GM23338 (cell line): ENCODE measurements around the gene CDKAL1. TPM values are rescaled to one million over a fixed set of nuclear protein-coding genes. Genes with fewer than 3 reads are reported as not detected.

Experiments
- ATAC-seq: fragments of 200-7000 bp; cut with Tn5 transposase; 3 replicates; pipeline ENCODE4 v1.9.1; 2020
- DNase-seq: peaks from one replicate; pipeline ENCODE4 v3.0.0-alpha.2; 2015; ENCODE audit warnings: low spot score
- H2AFZ ChIP-seq: fragments of 200-600 bp; sonication (generic); 2 replicates; pipeline ENCODE4 v1.8.0; 2016; ENCODE audit warnings: antibody characterized with exemption, mild to moderate bottlenecking, moderate library complexity
- H3F3A ChIP-seq: fragments of 200-600 bp; sonication (generic); replicated peaks from 2 replicates; pipeline ENCODE4 v1.8.0; 2017; ENCODE audit warnings: antibody characterized with exemption, mixed run types, low read depth
- H3K27ac ChIP-seq: fragments of 200-600 bp; sonication (generic); 2 replicates; pipeline ENCODE4 v1.6.1; 2016; ENCODE audit warnings: low read depth
- H3K27me3 ChIP-seq: fragments of 200-600 bp; sonication (generic); 2 replicates; pipeline ENCODE4 v1.8.0; 2016; ENCODE audit warnings: mild to moderate bottlenecking, mixed run types, moderate library complexity; ENCODE audit not compliant: insufficient read depth
- H3K36me3 ChIP-seq: fragments of 200-600 bp; sonication (generic); 2 replicates; pipeline ENCODE4 v1.8.0; 2016; ENCODE audit warnings: mild to moderate bottlenecking; ENCODE audit not compliant: insufficient read depth
- H3K4me1 ChIP-seq: fragments of 200-600 bp; sonication (generic); 2 replicates; pipeline ENCODE4 v1.8.0; 2016; ENCODE audit warnings: mild to moderate bottlenecking, moderate library complexity; ENCODE audit not compliant: insufficient read depth
- H3K4me2 ChIP-seq: fragments of 200-600 bp; sonication (generic); 2 replicates; pipeline ENCODE4 v1.7.1; 2017; ENCODE audit warnings: mixed run types
- H3K4me3 ChIP-seq: fragments of 200-600 bp; sonication (generic); 2 replicates; pipeline ENCODE4 v1.6.1; 2016; ENCODE audit warnings: mixed run types
- H3K79me2 ChIP-seq: fragments of 200-600 bp; sonication (generic); replicated peaks from 2 replicates; pipeline ENCODE4 v1.8.0; 2017; ENCODE audit warnings: mild to moderate bottlenecking; ENCODE audit not compliant: insufficient read depth
- H3K9me2 ChIP-seq: fragments of 200-600 bp; sonication (generic); 2 replicates; pipeline ENCODE4 v1.8.0; 2017; ENCODE audit not compliant: insufficient read depth
- H4K20me1 ChIP-seq: fragments of 200-600 bp; sonication (generic); replicated peaks from 2 replicates; pipeline ENCODE4 v1.8.0; 2017; ENCODE audit warnings: mild to moderate bottlenecking; ENCODE audit not compliant: insufficient read depth
- H3K27ac Mint-ChIP-seq: 2 replicates; pipeline ENCODE4 v1.8.0; 2020; ENCODE audit warnings: inconsistent platforms, mild to moderate bottlenecking, moderate library complexity, mixed read lengths
- H3K27me3 Mint-ChIP-seq: 3 replicates; pipeline ENCODE4 v1.8.0; 2022; ENCODE audit warnings: low read depth, mild to moderate bottlenecking, moderate library complexity, mixed read lengths, inconsistent platforms; ENCODE audit not compliant: insufficient read depth, poor library complexity
- H3K36me3 Mint-ChIP-seq: 3 replicates; pipeline ENCODE4 v1.8.0; 2021; ENCODE audit warnings: low read depth, mild to moderate bottlenecking, inconsistent platforms, moderate library complexity, mixed read lengths
- H3K4me1 Mint-ChIP-seq: 3 replicates; pipeline ENCODE4 v1.8.0; 2020; ENCODE audit warnings: mild to moderate bottlenecking, inconsistent platforms, mixed read lengths
- H3K4me3 Mint-ChIP-seq: 3 replicates; pipeline ENCODE4 v1.8.0; 2021; ENCODE audit warnings: moderate library complexity, mild to moderate bottlenecking, inconsistent platforms, mixed read lengths
- H3K9me3 Mint-ChIP-seq: 3 replicates; pipeline ENCODE4 v1.8.0; 2020; ENCODE audit warnings: moderate library complexity, mild to moderate bottlenecking, inconsistent platforms, mixed read lengths
- CREB1 ChIP-seq: fragments of 250-450 bp; sonication (Bioruptor Pico); IDR thresholded peaks from 2 replicates; pipeline ENCODE4 v1.5.0; 2020; ENCODE audit warnings: low read depth, mild to moderate bottlenecking, moderate library complexity
- CTCF ChIP-seq, 2 experiments: fragments of 200-600 bp in 1 of 2; sonication (generic) in 1 of 2; conservative IDR thresholded peaks; 2 replicates each; pipeline versions ENCODE4 v1.5.1 to v1.6.1; 2016 to 2017; ENCODE audit warnings: antibody characterized with exemption in 2 of 2, low read depth in 2 of 2, mild to moderate bottlenecking in 2 of 2, moderate library complexity in 1 of 2
- ETS1 ChIP-seq: IDR thresholded peaks from 2 replicates; pipeline ENCODE4 v1.6.1; 2016; ENCODE audit warnings: antibody characterized with exemption
- EZH2 ChIP-seq: fragments of 200-600 bp; sonication (generic); IDR thresholded peaks from one replicate; pipeline ENCODE4 v1.8.0; 2017; ENCODE audit warnings: antibody characterized with exemption, mild to moderate bottlenecking, low read depth; ENCODE audit not compliant: unreplicated experiment
- EZH2phosphoT487 ChIP-seq: fragments of 200-600 bp; sonication (generic); IDR thresholded peaks from one replicate; pipeline ENCODE4 v1.8.1; 2018; ENCODE audit warnings: antibody characterized with exemption; ENCODE audit not compliant: unreplicated experiment
- JUNB ChIP-seq: IDR thresholded peaks from one replicate; pipeline ENCODE4 v1.6.1; 2016; ENCODE audit warnings: antibody characterized with exemption; ENCODE audit not compliant: unreplicated experiment
- NANOG ChIP-seq: IDR thresholded peaks from 2 replicates; pipeline ENCODE4 v1.6.1; 2016; ENCODE audit warnings: antibody characterized with exemption, borderline replicate concordance
- REST ChIP-seq: IDR thresholded peaks from one replicate; pipeline ENCODE4 v1.6.1; 2018; ENCODE audit warnings: antibody characterized with exemption; ENCODE audit not compliant: unreplicated experiment
- STAT1 ChIP-seq: IDR thresholded peaks from one replicate; pipeline ENCODE4 v1.6.1; 2016; ENCODE audit warnings: antibody characterized with exemption; ENCODE audit not compliant: unreplicated experiment
- ZNF114 ChIP-seq: fragments of 250-450 bp; sonication (Bioruptor Pico); IDR thresholded peaks from 2 replicates; pipeline ENCODE4 v1.5.0; 2020; ENCODE audit warnings: mild to moderate bottlenecking, moderate library complexity
- ZNF331 ChIP-seq: fragments of 250-450 bp; sonication (Bioruptor Pico); IDR thresholded peaks from 2 replicates; pipeline ENCODE4 v1.5.0; 2020; ENCODE audit warnings: low read depth, mild to moderate bottlenecking, moderate library complexity
- polyA plus RNA-seq: library from polyadenylated mRNA; unstranded; fragments of >200 nt; fragmentation: Nextera tagmentation; extraction: Ambion mirVana; gene quantifications from 2 replicates; pipeline ENCODE4 v1.2.1, GENCODE V29; 2016
- total RNA-seq: library from RNA; depleted of rRNA; stranded (reverse); fragments of >200 nt; shearing (Covaris generic); gene quantifications from 2 replicates; pipeline ENCODE4 v1.2.3, GENCODE V29; 2014

The CDKAL1 gene
- total and polyA plus RNA-seq, 2 experiments from 2014 or later, result 17.8 to 35.0 TPM

- H2AFZ ChIP-seq, result no peak overlapping the region
- H3K4me2 ChIP-seq, result no peak overlapping the region
- H4K20me1 ChIP-seq, result no peaks in the 10 kb centered on the region
- no peak overlapping the region for H3K4me3 ChIP-seq
- H3K9me3 Mint-ChIP-seq, result no peaks in the 10 kb centered on the region
- H3K27ac Mint-ChIP-seq, result no peak overlapping the region
- H3K9me2 ChIP-seq, result no peaks in the 10 kb centered on the region
- H3K27me3 ChIP-seq, result no peaks in the 10 kb centered on the region
- H3K4me1 Mint-ChIP-seq, result peaks cover 27% of the 10 kb centered on the region
- no peaks in the 10 kb centered on the region for H3K79me2 ChIP-seq
- no peaks in the 10 kb centered on the region for H3K36me3 Mint-ChIP-seq
- no peaks in the 10 kb centered on the region for H3K36me3 ChIP-seq
- H3K27me3 Mint-ChIP-seq, result peaks cover 3% of the 10 kb centered on the region
- ATAC-seq (no peak), DNase-seq (no peak)
- H3F3A ChIP-seq, result no peaks in the 10 kb centered on the region
- H3K4me1 ChIP-seq, result peaks cover 18% of the 10 kb centered on the region
- H3K27ac ChIP-seq, result no peak overlapping the region
- no peak for TF ChIP-seq ZNF114 (CRISPR knock-in tag)
- no peak overlapping the region for H3K4me3 Mint-ChIP-seq
These were observed 561.2 kb downstream of the CDKAL1 start for GRCh38 chr6:21095462-21095861.

GRCh38 chr6:21098134-21098533 lies 563.9 kb downstream of the CDKAL1 start:
- Histone ChIP-seq H2AFZ (no peak overlapping the region), H3K9me2 (no peaks in the 10 kb centered on the region), H3K79me2 (no peaks in the 10 kb centered on the region), H3K4me2 (0 out of 2 replicates have a peak overlapping the region, but pooled peaks have one; percentile 15), H3K36me3 (no peaks in the 10 kb centered on the region), H3K27me3 (no peaks in the 10 kb centered on the region), H3K4me1 (peaks cover 28% of the 10 kb centered on the region), H3F3A (no peaks in the 10 kb centered on the region), H3K4me3 (no peak overlapping the region), H4K20me1 (no peaks in the 10 kb centered on the region), H3K27ac (no peak overlapping the region)
- no peaks in the 10 kb centered on the region for H3K36me3 Mint-ChIP-seq
- H3K27me3 Mint-ChIP-seq, result peaks cover 3% of the 10 kb centered on the region
- DNase-seq (peak; percentile 53), ATAC-seq (peak; percentile 74)
- no peak overlapping the region for H3K4me3 Mint-ChIP-seq
- peaks cover 35% of the 10 kb centered on the region for H3K4me1 Mint-ChIP-seq
- peak overlapping the region; percentile 61; the same call in 1 of the 2 replicates for H3K27ac Mint-ChIP-seq
- no peaks in the 10 kb centered on the region for H3K9me3 Mint-ChIP-seq
- no peak for TF ChIP-seq EZH2phosphoT487
- TF ChIP-seq EZH2, result no peak
- TF ChIP-seq ETS1, result no peak
- no peak for TF ChIP-seq ZNF114 (CRISPR knock-in tag)
- TF ChIP-seq CTCF (conservative IDR thresholded peaks at IDR 0.05; ENCODE audit: low read depth in 2 of 2), result no peak
- TF ChIP-seq JUNB, result no peak
- TF ChIP-seq STAT1, result no peak
- no peak for TF ChIP-seq ZNF331
- no peak for TF ChIP-seq NANOG
- no peak for TF ChIP-seq CREB1 (CRISPR knock-in tag)
- no peak for TF ChIP-seq REST
